Kidney epithelial cell (primary cell): ENCODE results near the gene MEP1A. TPM values are rescaled to one million over a fixed set of nuclear protein-coding genes. Genes with fewer than 3 reads are reported as not detected.
"Not testable (repeated sequence)": the region's sequence is repeated elsewhere in the genome, so short reads cannot be mapped to it uniquely, and the experiment has no call there.

ENCODE experiments used
- DNase-seq: peaks from one replicate; pipeline ENCODE4 v3.0.0-alpha.2; 2010; ENCODE audit warnings: low read depth
- H3K27me3 ChIP-seq: 2 replicates; pipeline ENCODE4 v1.6.0; 2011; ENCODE audit warnings: low read length; ENCODE audit not compliant: control insufficient read depth, insufficient read depth
- H3K36me3 ChIP-seq: 2 replicates; pipeline ENCODE4 v1.5.1; 2011; ENCODE audit warnings: low read length; ENCODE audit not compliant: control insufficient read depth, insufficient read depth
- H3K4me3 ChIP-seq: 2 replicates; pipeline ENCODE4 v1.5.1; 2011; ENCODE audit warnings: low read depth, mild to moderate bottlenecking, control low read depth, low read length
- CTCF ChIP-seq: IDR thresholded peaks from 2 replicates; pipeline ENCODE4 v1.5.1; 2011; ENCODE audit warnings: mild to moderate bottlenecking, moderate library complexity, low read length, control low read depth, inconsistent platforms; ENCODE audit not compliant: insufficient read depth, poor library complexity, severe bottlenecking
- total RNA-seq: library from RNA; depleted of rRNA; stranded (reverse); fragments of >200 nt; gene quantifications from 2 replicates; pipeline ENCODE4 v1.2.3, GENCODE V29; 2015

MEP1A gene
- total RNA-seq, 1 donor from 2014 or later, result not detected

DNA sequence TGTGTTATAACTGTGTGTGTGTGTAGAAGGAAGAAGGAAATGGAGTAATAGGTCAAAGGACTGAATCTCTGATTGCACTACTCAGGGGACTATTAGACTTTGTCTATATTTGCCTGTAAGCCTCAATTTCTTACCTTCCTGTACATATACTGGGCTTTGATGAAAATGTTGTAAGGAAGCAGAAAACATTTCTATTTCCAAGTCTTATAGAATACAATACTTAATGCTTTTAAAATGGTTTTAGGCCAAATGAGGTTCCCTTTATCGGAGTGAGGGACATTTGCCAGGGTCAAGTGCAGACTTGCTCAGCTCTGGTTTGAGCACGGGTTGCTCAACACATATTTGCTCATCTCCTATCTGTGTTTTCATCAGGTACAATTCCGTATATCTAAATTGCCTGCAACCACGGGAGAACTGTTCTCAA is 28.3 kb downstream of the MEP1A start:
- no peak for DNase-seq
- Histone ChIP-seq H3K4me3 (no peak overlapping the region), H3K36me3 (no peaks in the 10 kb centered on the region)

GRCh38 chr6:46828939-46829338 is 35.8 kb downstream of the MEP1A start:
- no peak for TF ChIP-seq CTCF
- no peaks in the 10 kb centered on the region for H3K27me3 ChIP-seq
- no peak overlapping the region for H3K4me3 ChIP-seq
- H3K36me3 ChIP-seq, result no peaks in the 10 kb centered on the region
- DNase-seq, result no peak

More for the DNA sequence above, 28.3 kb downstream of the MEP1A start:
- H3K27me3 ChIP-seq, result no peaks in the 10 kb centered on the region
- TF ChIP-seq CTCF, result no peak

DNA sequence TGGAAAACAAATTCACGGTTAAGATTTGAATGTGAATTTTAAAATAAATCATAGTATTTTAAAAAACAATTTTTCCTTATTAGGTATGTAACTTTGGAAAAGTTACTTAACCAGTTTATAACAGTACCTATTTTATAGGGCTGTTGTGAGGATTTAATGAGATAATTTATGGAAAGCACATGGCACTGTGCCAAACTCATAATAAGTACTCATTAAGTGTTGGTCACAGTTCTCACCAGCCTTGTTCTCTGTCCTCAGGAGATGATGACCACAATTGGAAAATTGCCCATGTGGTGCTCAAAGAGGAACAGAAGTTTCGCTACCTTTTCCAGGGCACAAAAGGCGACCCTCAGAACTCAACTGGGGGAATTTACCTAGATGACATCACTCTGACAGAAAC is 39.6 kb downstream of the MEP1A start:
- Histone ChIP-seq H3K4me3 (no peak overlapping the region), H3K27me3 (no peaks in the 10 kb centered on the region), H3K36me3 (no peaks in the 10 kb centered on the region)
- TF ChIP-seq CTCF, result no peak
- no peak for DNase-seq

GRCh38 chr6:46834257-46834916 is 41.2 kb downstream of the MEP1A start:
- not testable (repeated sequence) for H3K36me3 ChIP-seq, DNase-seq, H3K4me3 ChIP-seq, H3K27me3 ChIP-seq

- H3K4me3 ChIP-seq, H3K27me3 ChIP-seq, H3K36me3 ChIP-seq, DNase-seq: not testable (repeated sequence)
Observed at GRCh38 chr6:46834991-46835390, 41.8 kb downstream of the MEP1A start.

DNA sequence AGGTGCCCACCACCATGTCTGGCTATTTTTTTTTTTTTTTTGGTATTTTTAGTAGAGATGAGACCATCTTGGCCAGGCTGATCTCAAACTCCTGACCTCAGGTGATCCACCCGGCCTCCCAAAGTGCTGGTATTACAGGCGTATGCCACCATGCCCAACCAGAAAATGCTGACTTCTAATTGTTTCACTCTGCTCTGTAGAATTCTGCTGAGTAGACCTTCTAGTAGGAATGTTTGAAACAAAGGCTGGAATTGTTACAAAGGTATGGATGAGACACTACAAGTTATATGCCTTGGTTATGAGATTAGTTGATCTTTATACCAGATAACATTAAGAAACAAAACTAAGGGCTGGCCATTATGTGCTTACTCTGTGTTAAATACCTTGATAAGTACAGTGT is 44.8 kb downstream of the MEP1A start:
- H3K27me3 ChIP-seq, result no peaks in the 10 kb centered on the region
- TF ChIP-seq CTCF, result no peak
- DNase-seq, result no peak
- H3K4me3 ChIP-seq, result no peak overlapping the region
- H3K36me3 ChIP-seq, result no peaks in the 10 kb centered on the region

GRCh38 chr6:46842252-46842846 is 49.2 kb downstream of the MEP1A start:
- H3K36me3 ChIP-seq, DNase-seq, H3K4me3 ChIP-seq, H3K27me3 ChIP-seq: not testable (repeated sequence)
